GM12892 (cell line): ENCODE measurements around the gene ORAI3.

ENCODE experiments used
- POLR2A ChIP-seq: IDR thresholded peaks from 2 replicates; pipeline ENCODE4 v1.6.1; 2011; ENCODE audit warnings: low read depth, low read length, control low read depth
- POLR2AphosphoS5 ChIP-seq: IDR thresholded peaks from 2 replicates; pipeline ENCODE4 v1.6.1; 2011; ENCODE audit warnings: low read depth, low read length, control low read depth

DNA sequence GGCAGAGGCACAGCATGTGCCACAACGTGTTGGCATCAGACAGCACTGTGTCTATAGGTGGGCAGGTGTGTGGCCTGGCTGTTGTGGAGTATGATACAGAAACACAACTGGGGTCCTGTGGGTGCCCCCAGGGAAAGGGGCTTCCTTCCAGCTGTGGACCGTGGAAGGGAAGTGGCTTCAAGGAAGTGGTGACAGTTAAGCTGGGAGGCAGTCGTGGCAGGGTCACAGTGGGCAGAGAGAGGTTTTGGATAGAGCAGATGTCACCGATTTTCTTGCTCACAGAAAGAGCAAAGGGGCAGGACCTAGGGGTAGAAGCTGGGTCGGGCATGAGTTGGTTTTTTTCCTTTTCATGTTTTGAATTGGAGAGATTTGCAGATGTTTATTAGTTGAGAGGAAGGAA is 11.2 kb upstream of the ORAI3 start:
- TF ChIP-seq POLR2A (no peak), POLR2AphosphoS5 (no peak)
